Keratinocyte (primary cell): Measurements from ENCODE around the gene TRPM3. TPM values are rescaled to one million over a fixed set of nuclear protein-coding genes. Genes with fewer than 3 reads are reported as not detected.

Source experiments
- DNase-seq: peaks from one replicate; pipeline ENCODE4 v3.0.0-alpha.2; 2011; ENCODE audit warnings: low read depth, missing footprints, low spot score
- FAIRE-seq: peaks from 2 replicates; lab custom pipeline; 2011; peaks lifted over from hg19 to GRCh38; lab: Jason Lieb, UNC
- H2AFZ ChIP-seq: 2 replicates; pipeline ENCODE4 v1.6.0; 2012; ENCODE audit warnings: low read length, control low read depth, inconsistent platforms; ENCODE audit not compliant: control insufficient read depth
- H3K27ac ChIP-seq: 2 replicates; pipeline ENCODE4 v1.5.1; 2011; ENCODE audit warnings: low read length; ENCODE audit not compliant: control insufficient read depth, insufficient read depth
- H3K27me3 ChIP-seq: 3 replicates; pipeline ENCODE4 v1.6.0; 2011; ENCODE audit warnings: low read length; ENCODE audit not compliant: control insufficient read depth, insufficient read depth; ENCODE audit errors: extremely low read depth
- H3K36me3 ChIP-seq, 2 experiments: 2 replicates in 1 of 2; 3 replicates in 1 of 2; pipeline ENCODE4 v1.5.1; 2011; ENCODE audit warnings: low read length in 2 of 2, mild to moderate bottlenecking in 1 of 2; ENCODE audit not compliant: control insufficient read depth in 2 of 2, insufficient read depth in 2 of 2; ENCODE audit errors: extremely low read depth in 1 of 2
- H3K4me1 ChIP-seq: 3 replicates; pipeline ENCODE4 v1.5.1; 2011; ENCODE audit warnings: low read length; ENCODE audit not compliant: control insufficient read depth, insufficient read depth; ENCODE audit errors: extremely low read depth
- H3K4me2 ChIP-seq: 3 replicates; pipeline ENCODE4 v1.6.0; 2011; ENCODE audit warnings: low read depth, low read length; ENCODE audit not compliant: control insufficient read depth, insufficient read depth; ENCODE audit errors: extremely low read depth
- H3K4me3 ChIP-seq, 3 experiments: fragments of 200-600 bp in 1 of 3; sonication (generic) in 1 of 3; 2 replicates in 2 of 3; 3 replicates in 1 of 3; pipeline ENCODE4 v1.5.1; 2011 to 2016; ENCODE audit warnings: low read length in 3 of 3, mild to moderate bottlenecking in 3 of 3, control low read depth in 2 of 3, inconsistent platforms in 1 of 3, low read depth in 1 of 3, mixed read lengths in 1 of 3, mixed run types in 1 of 3, moderate library complexity in 1 of 3; ENCODE audit not compliant: control insufficient read depth in 2 of 3, insufficient read depth in 2 of 3; ENCODE audit errors: extremely low read depth in 1 of 3
- H3K79me2 ChIP-seq: 2 replicates; pipeline ENCODE4 v1.6.0; 2012; ENCODE audit warnings: low read length; ENCODE audit not compliant: control insufficient read depth, insufficient read depth
- H3K9ac ChIP-seq: 3 replicates; pipeline ENCODE4 v1.6.0; 2011; ENCODE audit warnings: low read length; ENCODE audit not compliant: control insufficient read depth, insufficient read depth; ENCODE audit errors: extremely low read depth
- H3K9me1 ChIP-seq: 3 replicates; pipeline ENCODE4 v1.6.0; 2011; ENCODE audit warnings: low read length; ENCODE audit not compliant: control insufficient read depth, insufficient read depth; ENCODE audit errors: extremely low read depth
- H3K9me3 ChIP-seq: 2 replicates; pipeline ENCODE4 v1.5.1; 2012; ENCODE audit warnings: low read depth, low read length; ENCODE audit not compliant: control insufficient read depth
- H4K20me1 ChIP-seq: 3 replicates; pipeline ENCODE4 v1.6.0; 2011; ENCODE audit warnings: low read length; ENCODE audit not compliant: control insufficient read depth, insufficient read depth; ENCODE audit errors: extremely low read depth
- EZH2 ChIP-seq: IDR thresholded peaks from one replicate; pipeline ENCODE4 v1.6.1; 2012; ENCODE audit warnings: inconsistent platforms, mild to moderate bottlenecking, low read length, moderate library complexity
- dilution Hi-C: fragments of 300-500 bp; cut with MboI; formaldehyde crosslinking; loops from one replicate; pipeline ENCODE4 v1.7.0; 2020; ENCODE audit warnings: low sequenced_read_pairs; ENCODE audit not compliant: extremely low pct_ligation_motif_present
- polyA plus RNA-seq, 5 experiments: library from polyadenylated mRNA; depleted of rRNA in 3 of 5; stranded (reverse) in 3 of 5; stranded (forward) in 1 of 5; unstranded in 1 of 5; fragments of >200 nt; gene quantifications; 1 replicate in 1 of 5; 2 replicates in 3 of 5; 3 replicates in 1 of 5; pipeline versions ENCODE4 v1.2.1 to v1.2.3, GENCODE V29; 2011 to 2012; ENCODE audit warnings: missing spikeins in 2 of 5, low read depth in 1 of 5, low replicate concordance in 1 of 5
- TF ChIP-seq, protein P1 (sequence below), 3 experiments: IDR thresholded peaks in 1 of 3; conservative IDR thresholded peaks in 1 of 3; optimal IDR thresholded peaks in 1 of 3; 2 replicates in 2 of 3; 3 replicates in 1 of 3; pipeline versions ENCODE3 to v1.5.1; 2011; ENCODE audit warnings: low read length in 3 of 3, mild to moderate bottlenecking in 3 of 3, moderate library complexity in 2 of 3, control low read depth in 1 of 3, inconsistent platforms in 1 of 3; ENCODE audit not compliant: insufficient read depth in 2 of 3; ENCODE audit errors: extremely low read depth in 1 of 3

TRPM3 gene
- polyA plus RNA-seq, 1 donor (not counting 4 experiments of a cell fraction or from before 2014, with no cell fraction given) = 0.03 TPM

DNA sequence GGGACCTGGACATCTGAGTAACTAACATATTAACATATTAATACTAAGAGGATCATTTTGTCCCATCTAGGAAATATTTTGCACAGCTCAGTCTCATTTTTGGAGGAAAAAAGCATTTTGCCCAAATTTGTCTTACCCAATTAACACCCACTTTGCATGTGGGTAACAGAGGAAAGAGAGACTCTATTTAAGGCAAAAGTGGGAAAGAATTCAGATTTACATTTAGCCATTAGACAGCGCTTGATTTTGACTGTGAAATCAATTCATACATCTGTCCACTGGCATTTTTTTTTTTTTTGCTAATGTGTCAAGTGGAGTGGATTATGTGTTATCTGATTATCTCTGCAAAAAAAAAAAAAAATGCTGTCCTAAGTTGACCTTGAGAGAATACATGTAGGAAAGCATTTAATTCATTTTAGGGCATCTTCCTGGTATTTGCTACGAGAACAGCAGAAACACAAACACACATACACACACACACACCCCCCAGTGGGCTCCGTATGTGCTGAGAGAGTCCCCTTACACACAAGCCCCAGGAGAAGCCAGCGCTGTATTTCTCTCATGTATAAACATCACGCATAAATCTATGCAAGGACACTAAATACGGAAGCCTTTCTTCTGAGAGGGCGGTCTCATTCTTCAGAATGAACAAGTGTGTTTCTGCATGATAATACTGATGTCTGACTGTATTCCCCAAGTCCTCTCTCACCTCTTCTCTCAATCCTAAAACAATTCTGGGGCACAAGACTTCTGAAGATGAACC is 505.0 kb downstream of the TRPM3 start:
- Histone ChIP-seq H3K4me3 (no peak overlapping the region), H3K27me3 (no peaks in the 10 kb centered on the region), H3K4me1 (no peaks in the 10 kb centered on the region), H3K27ac (no peak overlapping the region), H3K36me3 (no peaks in the 10 kb centered on the region), H3K9me1 (no peaks in the 10 kb centered on the region), H3K4me2 (no peak overlapping the region), H3K79me2 (no peaks in the 10 kb centered on the region), H4K20me1 (no peaks in the 10 kb centered on the region), H3K9ac (no peak overlapping the region), H3K9me3 (no peaks in the 10 kb centered on the region), H2AFZ (no peak overlapping the region)
- TF ChIP-seq EZH2 = no peak
- TF ChIP-seq, protein P1, sequence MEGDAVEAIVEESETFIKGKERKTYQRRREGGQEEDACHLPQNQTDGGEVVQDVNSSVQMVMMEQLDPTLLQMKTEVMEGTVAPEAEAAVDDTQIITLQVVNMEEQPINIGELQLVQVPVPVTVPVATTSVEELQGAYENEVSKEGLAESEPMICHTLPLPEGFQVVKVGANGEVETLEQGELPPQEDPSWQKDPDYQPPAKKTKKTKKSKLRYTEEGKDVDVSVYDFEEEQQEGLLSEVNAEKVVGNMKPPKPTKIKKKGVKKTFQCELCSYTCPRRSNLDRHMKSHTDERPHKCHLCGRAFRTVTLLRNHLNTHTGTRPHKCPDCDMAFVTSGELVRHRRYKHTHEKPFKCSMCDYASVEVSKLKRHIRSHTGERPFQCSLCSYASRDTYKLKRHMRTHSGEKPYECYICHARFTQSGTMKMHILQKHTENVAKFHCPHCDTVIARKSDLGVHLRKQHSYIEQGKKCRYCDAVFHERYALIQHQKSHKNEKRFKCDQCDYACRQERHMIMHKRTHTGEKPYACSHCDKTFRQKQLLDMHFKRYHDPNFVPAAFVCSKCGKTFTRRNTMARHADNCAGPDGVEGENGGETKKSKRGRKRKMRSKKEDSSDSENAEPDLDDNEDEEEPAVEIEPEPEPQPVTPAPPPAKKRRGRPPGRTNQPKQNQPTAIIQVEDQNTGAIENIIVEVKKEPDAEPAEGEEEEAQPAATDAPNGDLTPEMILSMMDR (optimal IDR thresholded peaks at IDR 0.05 in 1 of 3, IDR thresholded peaks at IDR 0.05 in 1 of 3, conservative IDR thresholded peaks at IDR 0.05 in 1 of 3; ENCODE audit: extremely low read depth in 1 of 3, insufficient read depth in 2 of 3, low read length in 3 of 3) = no peak
- DNase-seq (no peak), FAIRE-seq (no peak)
- dilution Hi-C loops = loop anchor here (25.0 kb wide), 1 partner anchor 104 kb away; no protein-coding TSS in a partner anchor

DNA sequence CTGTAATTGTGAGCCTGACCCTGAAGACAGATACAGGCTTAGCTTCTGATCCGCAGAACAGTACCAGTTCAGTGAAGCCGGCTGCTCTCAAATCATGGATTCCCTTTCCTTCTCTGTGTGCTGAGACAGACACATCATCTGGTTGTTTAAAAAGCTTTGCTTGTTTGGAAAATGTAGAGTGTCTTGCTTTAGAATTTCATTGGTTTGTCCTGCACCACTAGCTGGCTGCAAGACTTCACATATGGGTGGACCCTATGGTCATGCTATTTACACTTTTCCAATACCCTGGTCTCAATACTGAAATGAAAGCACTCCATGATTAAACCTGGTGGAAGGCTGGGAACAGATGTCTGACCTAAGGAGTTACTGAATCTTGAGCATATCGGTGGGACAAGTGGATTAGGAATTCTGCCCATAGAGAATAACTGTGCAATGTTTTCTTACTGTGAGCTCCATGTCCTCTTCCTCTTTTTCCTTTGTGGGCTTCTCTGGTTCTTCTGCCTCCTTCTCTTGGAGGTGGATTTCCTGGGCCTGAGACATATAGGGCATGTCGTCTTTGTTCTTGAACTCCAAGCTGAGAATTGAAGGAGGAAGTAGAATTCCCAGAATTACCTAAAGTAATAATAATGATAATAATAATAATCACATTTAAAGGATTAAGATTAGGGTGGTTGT is 505.8 kb downstream of the TRPM3 start:
- no peak for DNase-seq
- H3K4me1 ChIP-seq = no peaks in the 10 kb centered on the region
- H3K27ac ChIP-seq = no peak overlapping the region
- no peaks in the 10 kb centered on the region for H3K79me2 ChIP-seq
- no peaks in the 10 kb centered on the region for H3K9me3 ChIP-seq
- no peak for TF ChIP-seq EZH2
- TF ChIP-seq, protein P1 (optimal IDR thresholded peaks at IDR 0.05 in 1 of 3, IDR thresholded peaks at IDR 0.05 in 1 of 3, conservative IDR thresholded peaks at IDR 0.05 in 1 of 3; ENCODE audit: extremely low read depth in 1 of 3, insufficient read depth in 2 of 3, low read length in 3 of 3) = no peak
- H3K9me1 ChIP-seq = no peaks in the 10 kb centered on the region
- no peak overlapping the region for H3K9ac ChIP-seq
- H4K20me1 ChIP-seq = no peaks in the 10 kb centered on the region
- H2AFZ ChIP-seq = no peak overlapping the region
- H3K4me2 ChIP-seq = no peak overlapping the region
- dilution Hi-C loops = loop anchor here (25.0 kb wide), 1 partner anchor 103 kb away; no protein-coding TSS in a partner anchor
- no peak overlapping the region for H3K4me3 ChIP-seq
- no peak for FAIRE-seq
- no peaks in the 10 kb centered on the region for H3K27me3 ChIP-seq
- no peaks in the 10 kb centered on the region for H3K36me3 ChIP-seq
